ENCODE measurements around the gene PDE11A.
"Not testable (repeated sequence)": the region's sequence is repeated elsewhere in the genome, so short reads cannot be mapped to it uniquely, and the experiment has no call there.

The PDE11A gene

DNA sequence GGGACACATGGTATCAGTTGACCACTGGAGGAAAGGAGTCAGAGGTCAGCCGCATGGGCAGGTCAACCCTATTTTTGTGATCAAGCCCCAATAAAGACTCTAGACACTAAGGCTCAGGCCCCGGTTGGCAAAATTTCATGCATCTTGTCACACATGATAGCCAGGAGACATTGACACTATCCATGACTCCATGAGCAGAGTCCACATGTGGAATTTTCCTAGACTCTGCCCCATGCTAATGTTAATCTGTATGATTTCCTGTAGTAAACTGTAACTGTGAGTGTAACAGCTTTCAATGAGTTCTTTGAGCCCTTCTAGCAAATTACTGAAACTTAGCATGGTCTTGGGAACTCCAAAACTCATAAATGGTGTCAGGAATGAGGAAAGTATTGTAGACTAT, 192.3 kb downstream of the PDE11A start:
- DNase-seq, result no peak

DNA sequence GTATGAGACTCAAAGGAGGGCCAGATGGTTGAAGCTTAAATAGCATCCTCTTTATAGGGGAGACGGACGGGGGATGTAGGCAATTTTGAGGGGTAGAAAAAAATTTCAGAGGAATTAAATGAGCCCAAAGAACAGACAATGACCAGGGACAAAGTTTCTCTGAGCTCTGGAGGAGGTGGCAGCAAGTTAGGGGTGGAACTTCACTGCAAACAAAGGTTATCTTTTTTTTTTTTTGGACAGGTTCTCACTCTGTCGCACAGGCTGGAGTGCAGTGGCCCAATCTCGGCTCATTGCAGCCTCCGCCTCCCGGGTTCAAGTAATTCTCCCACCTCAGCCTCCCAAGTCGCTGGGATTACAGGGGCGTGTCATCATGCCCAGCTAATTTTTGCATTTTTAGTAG, 195.6 kb downstream of the PDE11A start:
- no peak for DNase-seq

DNA sequence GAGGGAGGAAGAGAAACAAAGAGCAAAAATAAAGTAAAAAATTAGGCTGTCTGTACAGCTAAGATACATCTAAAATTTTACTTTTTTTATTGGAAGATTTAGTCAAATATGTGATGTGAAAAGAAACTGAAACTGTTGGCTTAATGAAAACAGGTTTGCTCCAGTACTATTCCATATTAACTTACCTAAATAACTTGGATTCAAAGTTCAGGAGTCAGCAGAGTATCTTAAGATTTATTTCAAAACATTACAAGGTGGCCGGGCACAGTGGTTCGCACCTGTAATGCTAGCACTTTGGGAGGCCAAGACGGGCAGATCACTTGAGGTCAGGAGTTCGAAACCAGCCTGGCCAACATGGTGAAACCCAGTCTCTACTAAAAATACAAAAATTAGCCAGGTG, 197.9 kb downstream of the PDE11A start:
- DNase-seq, result no peak

DNA sequence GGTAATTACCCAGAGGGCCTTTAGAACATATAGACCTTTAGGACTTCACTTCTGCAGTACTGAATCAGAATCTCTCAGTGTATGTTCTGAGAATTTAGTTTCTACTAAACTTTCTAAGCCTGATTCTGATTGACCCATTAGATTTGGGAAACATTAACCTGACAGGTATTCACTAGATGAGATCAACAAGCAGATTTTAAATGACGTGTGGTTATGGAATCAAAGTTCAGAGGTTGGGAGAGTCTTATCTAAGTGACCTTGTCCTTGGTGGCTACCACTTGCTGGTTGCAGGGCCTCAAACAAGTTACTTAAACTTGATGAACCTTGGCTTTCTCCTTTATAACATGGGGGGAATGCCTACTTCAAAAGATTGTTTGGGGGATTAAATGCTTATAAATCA, 198.7 kb downstream of the PDE11A start:
- no peak for DNase-seq

DNA sequence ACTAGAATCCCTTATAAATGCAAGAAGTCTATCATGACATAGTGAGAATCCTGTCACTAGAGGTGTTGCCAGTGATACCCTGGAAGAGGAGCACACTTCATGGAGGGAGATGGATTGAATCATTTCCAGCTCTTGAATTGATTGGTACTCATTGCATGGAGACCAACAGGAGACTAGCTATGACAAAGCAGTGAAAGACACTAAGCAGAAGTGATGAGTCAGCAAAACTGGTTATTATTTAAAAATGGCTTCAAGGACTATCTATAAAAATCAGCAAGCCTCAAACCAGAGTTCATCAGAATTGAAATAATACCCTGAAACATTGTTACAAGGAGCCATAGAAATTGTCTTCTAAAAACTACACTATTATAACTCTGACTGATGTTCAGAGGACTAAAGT, 200.3 kb downstream of the PDE11A start:
- DNase-seq, result no peak

DNA sequence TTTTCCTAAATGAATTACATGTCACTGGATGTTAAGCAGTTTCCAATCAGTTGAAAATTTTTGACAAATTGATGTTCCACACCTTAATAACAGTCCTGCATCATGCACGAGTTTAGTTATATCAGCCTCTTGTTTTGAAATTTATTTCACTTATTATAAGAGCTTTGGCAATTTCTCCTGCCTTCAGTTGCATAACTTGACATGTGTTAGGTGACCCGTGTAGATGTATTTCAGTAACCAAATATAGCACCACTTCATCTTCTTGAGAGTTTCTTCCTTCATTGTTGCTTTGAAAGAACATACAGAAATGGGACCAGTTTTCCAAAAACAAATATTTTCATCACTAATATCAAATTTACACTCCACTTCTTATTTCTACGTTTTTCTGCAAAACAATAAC, 202.7 kb downstream of the PDE11A start:
- no peak for DNase-seq

DNA sequence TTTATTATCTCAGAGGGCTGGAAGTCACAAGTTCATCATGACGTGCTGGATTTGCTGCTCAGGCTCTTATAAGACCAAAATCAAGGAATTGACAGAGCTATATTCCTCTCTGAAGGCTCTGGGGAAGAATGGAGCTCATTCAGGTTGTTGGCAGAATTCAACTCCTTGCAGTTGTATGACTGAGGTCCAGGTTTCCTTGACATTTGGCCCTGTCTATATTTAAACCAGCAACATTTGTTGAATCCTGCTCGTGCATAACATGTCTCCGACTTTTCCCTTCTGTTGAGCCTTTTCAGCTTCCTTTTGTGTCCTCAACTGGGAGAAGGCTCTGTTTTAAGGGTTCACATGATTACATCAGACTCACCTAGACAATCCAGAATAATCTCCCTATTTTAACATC, 203.4 kb downstream of the PDE11A start:
- no peak for DNase-seq

DNA sequence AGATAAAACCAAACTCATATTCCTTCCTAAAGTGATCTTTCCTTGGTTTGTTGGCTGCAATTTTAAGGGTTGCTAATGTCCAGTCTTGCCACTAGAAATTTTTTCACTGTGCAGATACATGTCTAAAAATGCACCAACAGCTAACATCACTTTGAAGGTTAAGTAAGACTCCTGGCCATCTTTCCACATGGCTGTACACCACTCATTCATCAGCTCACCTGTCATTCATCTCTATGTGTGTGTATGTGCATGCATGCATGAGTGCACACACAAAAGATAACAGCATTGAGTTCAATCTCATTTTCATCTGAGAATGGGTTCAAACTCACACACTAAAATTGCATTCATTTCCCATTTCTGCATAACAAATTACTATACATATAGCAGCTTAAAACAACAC, 203.8 kb downstream of the PDE11A start:
- no peak for DNase-seq

DNA sequence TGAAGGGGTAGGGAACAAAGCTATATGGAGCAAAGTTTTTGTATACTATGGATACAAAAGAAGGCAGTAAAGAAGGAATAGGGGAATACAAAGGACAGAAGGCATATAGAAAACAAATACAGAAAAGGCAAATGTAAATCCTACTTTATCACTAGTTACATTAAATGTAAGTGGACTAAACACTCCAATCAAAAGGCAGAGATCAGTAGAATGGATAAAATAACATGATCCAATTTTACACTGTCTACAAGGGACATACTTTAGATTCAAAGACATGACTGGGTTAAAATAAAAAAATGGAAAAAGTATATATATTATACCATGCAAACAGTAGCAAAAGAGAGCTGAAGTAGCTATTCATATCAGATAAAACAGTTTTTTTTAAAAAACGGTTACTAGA, 215.0 kb downstream of the PDE11A start:
- no peak for DNase-seq

DNA sequence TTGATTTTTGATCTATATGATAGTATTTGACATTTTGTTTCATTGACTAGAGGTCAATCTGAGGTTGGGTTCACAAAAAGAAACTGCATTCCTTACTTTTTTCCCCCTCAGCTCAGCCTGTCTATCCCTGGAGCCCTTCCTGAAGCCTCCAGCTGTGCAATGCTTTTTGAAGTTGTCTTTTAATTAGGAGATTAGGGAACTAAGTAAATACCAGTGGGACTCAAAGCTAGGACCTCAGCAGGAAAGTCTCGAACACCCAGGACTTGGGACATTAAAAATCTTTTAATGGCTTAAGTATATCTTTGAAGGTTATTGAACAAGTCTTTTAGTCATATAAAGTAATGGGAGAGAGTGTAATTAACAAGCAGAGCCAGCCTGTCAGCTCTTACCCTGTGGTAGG, 220.2 kb downstream of the PDE11A start:
- DNase-seq, result no peak

DNA sequence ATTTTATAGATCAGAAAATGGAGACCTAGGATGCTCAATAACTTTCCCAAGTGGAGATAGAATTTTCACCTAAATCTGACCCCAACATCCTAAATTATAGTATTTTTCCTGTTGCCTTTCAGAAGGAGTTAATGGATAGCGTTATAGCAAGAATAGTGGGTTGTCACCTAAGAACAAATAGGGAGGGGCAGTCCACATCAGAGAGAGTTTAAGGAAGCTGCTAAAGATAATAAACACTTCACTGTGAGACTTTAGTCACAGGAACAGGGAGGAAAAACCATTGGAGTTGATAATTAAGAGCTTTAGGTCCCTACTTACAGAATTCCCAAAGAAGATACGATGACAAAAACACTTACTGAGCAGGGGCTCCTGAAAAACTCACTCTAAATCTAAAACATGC, 229.4 kb downstream of the PDE11A start:
- DNase-seq, result no peak

DNA sequence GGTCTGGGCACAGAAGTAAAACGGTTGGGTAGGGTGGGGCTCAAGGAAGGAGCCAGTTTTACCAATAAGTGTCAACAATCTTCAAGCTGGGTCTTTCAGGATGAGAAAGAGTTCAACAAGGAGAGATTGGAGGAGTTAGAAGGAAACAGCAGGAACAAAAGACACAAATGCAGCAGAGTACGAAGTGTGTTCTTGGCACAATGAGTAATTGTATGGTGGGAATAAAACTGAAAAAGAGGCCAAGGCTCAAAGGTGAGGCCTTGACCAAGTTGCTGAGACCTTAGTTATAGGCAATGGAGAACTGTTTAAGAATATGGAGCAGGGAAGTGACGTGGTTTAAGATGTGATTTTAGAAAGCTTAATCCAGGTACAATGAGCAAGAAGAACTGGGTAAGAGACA, 230.3 kb downstream of the PDE11A start:
- DNase-seq, result no peak

DNA sequence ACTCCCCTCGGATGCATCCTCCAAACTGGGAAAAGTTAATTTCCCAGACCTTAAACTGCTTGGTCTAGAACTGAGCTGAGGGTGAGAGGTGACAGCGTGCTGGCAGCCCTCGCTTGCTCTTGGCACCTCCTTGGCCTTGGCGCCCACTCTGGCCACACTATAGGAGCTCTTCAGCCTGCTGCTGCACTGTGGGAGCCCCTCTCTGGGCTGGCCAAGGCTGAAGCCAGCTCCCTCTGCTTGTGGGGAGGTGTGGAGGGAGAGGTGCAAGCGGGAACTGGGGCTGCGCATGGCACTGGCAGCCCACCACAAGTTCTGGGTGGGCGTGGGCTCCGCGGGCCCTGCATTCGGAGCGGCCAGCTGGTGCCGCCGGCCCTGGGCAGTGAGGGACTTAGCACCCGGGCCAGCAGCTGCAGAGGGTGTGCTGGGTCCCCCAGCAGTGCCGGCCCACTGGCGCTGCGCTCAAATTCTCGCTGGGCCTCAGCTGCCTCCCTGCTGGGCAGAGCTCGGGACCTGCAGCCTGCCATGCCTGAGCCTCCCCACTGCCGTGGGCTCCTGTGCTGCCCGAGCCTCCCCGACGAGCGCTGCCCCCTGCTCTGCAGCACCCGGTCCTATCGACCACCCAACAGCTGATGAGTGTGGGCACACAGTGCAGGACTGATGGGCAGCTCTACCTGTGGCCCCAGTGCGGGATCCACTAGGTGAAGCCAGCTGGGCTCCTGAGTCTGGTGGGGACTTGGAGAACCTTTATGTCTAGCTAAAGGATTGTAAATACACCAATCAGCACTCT, 237.0 kb downstream of the PDE11A start:
- DNase-seq, result not testable (repeated sequence)

DNA sequence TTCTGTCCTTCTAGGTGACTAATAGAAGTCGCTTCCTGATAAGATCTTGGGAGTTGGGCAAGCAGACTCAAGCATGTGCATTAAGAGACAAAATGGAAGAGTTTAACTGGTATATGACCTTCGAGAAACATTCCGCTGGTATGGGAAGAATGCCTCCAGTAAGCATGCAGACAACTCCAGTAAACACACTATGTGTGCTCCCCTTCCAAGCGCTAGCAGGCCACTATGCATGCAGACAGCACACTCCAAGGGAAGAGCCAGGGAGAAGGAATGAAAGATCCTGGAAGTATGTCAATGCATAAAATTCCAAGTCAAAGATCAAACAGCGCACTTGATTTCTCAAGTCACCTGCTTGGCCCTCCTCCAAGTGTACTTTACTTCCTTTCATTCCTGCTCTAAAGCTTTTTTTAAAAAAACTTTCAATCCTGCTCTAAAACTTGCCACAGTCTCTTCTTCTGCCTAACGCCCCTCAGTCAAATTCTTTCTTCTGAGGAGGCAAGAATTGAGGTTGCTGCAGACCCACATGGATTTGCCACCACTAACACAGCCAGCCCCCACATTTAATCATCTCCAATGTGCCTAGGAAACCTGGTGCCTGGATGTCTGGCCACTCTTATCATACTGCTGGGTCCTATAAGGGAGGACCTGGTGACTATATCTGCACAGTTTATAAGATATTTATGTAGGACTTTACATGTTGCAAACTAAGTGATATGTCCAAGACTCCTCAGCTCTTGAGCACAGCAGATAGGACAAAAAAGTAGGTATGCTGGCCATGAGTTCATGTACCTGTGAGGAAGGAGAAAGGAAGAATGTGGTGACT, 239.8 kb downstream of the PDE11A start:
- no peak for DNase-seq

DNA sequence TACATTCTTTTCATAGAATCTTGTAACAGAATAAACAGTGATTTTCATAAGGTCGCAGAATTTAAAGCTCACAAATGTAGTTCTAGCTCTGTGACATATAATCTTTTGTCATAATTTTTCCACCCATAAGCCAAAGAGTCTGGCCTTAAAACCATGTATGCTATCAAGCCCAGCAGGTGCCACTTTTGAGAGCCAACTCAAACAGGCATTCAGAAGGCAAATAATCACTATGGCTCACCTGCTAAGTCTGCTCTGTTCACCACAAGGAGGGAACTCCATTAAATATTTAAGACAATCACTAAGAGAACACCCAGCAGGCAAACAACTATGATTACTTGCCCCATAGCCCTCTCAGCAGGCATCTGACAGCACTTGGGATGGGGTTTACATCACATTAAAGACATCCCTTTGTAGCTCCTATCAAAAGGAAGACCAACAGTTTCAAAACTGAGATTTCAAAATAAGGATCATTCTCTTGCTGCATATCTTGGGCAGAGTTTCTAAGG, 241.6 kb downstream of the PDE11A start:
- no peak for DNase-seq

DNA sequence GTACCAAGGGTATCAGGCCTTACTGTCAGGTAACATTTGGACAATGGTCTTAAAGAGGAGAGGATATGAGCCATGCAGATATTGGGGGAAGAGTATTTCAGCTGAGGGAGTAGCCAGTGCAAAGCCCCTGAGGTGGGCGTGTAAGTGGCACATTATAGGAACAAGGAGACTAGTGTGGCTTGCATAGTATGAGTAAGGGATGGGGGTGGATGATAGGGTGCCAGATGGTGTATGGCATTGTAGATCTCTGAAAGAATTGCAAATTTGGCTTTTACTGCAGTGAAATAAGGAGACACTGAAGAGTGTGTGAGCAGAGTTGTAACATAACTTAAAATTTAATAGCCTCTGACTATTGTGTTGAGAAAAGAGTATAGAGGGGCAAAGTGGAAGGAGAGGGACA, 244.0 kb downstream of the PDE11A start:
- DNase-seq, result no peak

DNA sequence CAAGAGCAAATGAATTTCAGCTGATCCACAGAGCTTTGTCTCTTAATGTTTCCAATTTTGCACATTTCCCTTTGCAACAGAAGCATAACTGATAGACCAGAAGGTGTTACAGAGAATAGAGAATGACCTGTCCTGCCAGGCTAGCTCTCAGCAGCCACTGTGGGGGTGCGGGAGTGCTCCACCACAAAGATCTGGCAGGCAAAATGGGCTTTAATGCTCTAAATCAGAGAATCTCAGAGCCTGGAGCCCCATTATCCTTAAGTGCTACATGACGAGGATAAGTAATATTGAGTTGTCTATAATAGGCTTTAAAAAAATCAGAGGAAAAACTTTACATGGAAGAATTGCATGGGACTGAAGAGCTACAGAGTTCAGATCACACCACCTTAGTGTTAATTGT, 245.7 kb downstream of the PDE11A start:
- no peak for DNase-seq

DNA sequence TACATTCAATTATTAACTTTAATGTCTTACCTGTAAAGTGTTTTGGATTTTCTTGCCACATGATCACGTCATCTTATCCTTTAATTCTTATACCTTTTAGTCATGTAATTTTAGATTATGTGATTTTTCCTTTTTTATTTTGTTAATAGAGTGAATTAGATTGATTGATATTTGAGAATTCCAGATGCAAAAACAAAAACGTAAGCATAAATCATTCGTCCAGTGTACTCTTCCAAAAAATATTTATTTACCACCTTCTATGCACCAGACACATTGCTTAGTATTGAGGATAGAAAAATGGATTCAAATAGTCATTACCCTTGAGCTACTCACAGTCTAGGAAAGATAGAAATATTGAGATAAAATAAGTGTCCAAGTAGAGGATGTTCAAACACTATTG, 249.6 kb downstream of the PDE11A start:
- DNase-seq, result no peak

DNA sequence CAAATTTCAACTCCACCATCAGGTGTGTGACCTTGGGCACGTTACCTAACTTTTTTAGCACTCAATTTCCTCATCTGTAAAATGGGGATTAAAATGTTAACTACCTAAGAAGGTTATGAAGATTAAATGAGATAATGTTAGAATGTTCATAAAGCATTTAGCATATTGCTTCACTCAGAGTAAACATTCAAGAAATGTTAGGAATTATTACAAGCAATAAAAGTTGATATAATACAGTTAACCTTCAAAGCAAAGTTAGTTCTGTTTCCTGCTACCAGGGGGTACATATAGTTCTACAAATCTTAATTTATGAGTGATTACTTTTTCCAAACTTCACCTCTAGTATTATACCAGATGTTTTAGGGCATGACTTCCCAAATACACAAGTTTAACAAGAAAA, 254.2 kb downstream of the PDE11A start:
- DNase-seq, result no peak

DNA sequence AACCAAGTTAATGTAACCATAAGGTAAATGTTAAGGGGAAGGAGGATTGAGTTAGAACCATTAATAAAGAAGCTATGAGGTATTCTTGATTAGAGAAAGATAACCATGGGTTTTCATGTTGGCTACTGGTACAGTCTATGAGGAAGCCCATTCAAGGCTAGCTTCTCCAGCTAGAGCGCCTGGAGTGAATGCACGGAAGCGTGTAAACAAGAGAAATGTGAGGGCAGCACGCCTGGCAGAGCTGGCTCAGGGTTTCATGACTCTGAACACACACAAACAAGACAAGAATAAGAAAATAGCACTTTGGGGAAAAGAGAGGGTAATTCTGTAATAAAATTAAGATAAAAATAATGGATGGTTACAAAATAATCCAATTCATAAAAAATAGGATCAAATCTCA, 255.3 kb downstream of the PDE11A start:
- no peak for DNase-seq

DNA sequence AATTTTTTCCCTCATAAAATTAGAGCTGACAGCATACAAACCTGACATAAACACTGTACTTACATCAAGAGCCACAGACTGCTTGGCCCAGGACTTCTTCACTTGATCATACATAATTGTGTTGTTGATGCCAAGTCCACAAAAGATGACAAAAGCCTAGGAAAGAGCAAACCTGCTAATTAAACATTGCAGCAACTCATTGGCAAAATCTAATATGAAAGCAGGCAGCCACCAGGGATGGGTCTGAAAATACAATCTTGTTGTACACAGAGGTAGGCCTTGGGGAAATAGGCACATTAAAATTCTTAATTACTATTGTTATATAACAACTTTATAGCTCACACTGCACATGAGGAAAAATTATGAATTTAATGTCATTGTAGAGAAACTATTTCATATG, 255.8 kb downstream of the PDE11A start:
- DNase-seq, result no peak

DNA sequence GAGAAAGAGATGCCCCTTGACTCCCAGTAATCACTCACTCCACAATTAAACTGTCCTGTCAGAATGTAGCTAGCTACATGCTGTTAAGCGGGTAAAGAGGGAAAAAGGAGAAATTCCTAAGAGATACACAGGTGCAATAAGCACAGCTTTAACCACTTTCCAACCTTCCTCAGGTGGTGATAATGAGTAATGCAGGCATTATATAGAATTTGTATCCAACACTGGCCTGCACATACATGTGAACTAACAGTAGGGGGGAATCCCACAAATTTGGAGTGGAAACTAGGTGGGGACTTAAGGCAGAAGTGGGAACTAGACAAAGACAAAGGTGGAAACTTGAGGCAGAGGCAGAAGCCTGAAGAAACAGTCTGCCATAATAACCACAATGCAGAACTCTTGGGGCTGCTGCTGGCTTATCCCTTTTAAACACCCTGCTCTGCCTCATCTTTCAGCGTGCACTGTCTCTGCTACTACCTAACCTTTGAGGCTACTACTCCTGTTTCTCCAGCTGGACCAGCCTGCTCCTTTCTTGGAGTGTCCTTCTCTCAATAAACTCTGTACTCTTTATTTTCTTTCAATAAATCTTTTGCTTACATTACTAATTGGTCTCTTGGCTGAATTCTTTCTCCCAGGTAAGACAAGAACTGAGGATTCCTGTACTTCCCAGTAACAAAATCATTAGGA, 259.7 kb downstream of the PDE11A start:
- DNase-seq, result no peak

DNA sequence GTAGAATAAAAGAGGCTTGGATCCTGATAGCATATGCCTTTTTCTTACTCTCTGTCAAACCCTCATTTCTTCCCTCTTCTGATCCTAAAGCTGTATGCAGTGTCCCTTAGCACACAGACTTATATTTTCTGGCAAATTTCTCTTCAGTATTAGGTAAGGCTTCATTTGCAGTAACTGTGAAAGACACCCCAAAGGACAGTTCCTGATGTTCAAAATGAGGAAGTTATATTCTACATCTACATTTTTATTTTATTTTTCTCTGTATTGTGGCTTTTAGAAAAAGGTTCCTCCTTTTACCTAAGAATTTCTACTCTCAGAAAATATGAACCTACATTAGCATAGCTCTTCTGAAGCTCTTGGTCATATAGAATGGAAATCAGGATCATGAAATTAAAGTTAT, 261.7 kb downstream of the PDE11A start:
- no peak for DNase-seq
